Motor neuron (in vitro differentiated cells): ENCODE measurements around the gene ERGIC3. TPM values are rescaled to one million over a fixed set of nuclear protein-coding genes. Genes with fewer than 3 reads are reported as not detected.
"Not testable (repeated sequence)": the region's sequence is repeated elsewhere in the genome, so short reads cannot be mapped to it uniquely, and the experiment has no call there.

Source experiments
- ATAC-seq, 8 experiments: fragments of 200-7000 bp; cut with Tn5 transposase; replicated peaks in 6 of 8; 2 replicates each; pipeline ENCODE4 v1.8.0; 2021; ENCODE audit warnings: mild to moderate bottlenecking in 8 of 8, moderate library complexity in 8 of 8
- H3K27ac ChIP-seq, 2 donors: fragments of 250-450 bp; sonication (Bioruptor Pico); 2 replicates each; pipeline ENCODE4 v1.9.0; 2021; ENCODE audit warnings: antibody characterized with exemption in 2 of 2, mild to moderate bottlenecking in 2 of 2, moderate library complexity in 1 of 2
- H3K4me1 ChIP-seq, 2 donors: fragments of 250-450 bp; sonication (Bioruptor Pico); replicated peaks in 1 of 2; 2 replicates each; pipeline ENCODE4 v1.6.1; 2021; ENCODE audit warnings: antibody characterized with exemption in 2 of 2, mild to moderate bottlenecking in 2 of 2, moderate library complexity in 1 of 2
- H3K4me3 ChIP-seq, 5 donors: fragments of 250-450 bp; sonication (Bioruptor Pico); 2 replicates each; pipeline ENCODE4 v1.9.0; 2021; ENCODE audit warnings: antibody characterized with exemption in 5 of 5, mild to moderate bottlenecking in 5 of 5, moderate library complexity in 4 of 5
- WGBS, 10 experiments: fragments of 450-650 bp; shearing (Covaris generic); methylation state at CpG; one replicate each; pipeline ENCODE4 v1.0.0; 2022; 5-methylcytosine and 5-hydroxymethylcytosine counted together
- in situ Hi-C, 9 experiments: fragments of 400-800 bp; cut with MboI; loops; one replicate each; pipeline ENCODE4 v1.15.0; 2021; ENCODE audit warnings: low sequenced_read_pairs in 9 of 9, low pct_unique_long_range_greater_than_20kb in 2 of 9; ENCODE audit not compliant: unreplicated experiment in 9 of 9
- total RNA-seq, 8 experiments: library from RNA; unstranded; fragments of 300-600 nt; gene quantifications; 2 replicates each; pipeline versions ENCODE4 v1.2.3 to v1.2.4, GENCODE V29; 2022

The ERGIC3 gene
- total RNA-seq, 8 experiments from 2014 or later, result 148 to 328 (median 266) TPM

DNA sequence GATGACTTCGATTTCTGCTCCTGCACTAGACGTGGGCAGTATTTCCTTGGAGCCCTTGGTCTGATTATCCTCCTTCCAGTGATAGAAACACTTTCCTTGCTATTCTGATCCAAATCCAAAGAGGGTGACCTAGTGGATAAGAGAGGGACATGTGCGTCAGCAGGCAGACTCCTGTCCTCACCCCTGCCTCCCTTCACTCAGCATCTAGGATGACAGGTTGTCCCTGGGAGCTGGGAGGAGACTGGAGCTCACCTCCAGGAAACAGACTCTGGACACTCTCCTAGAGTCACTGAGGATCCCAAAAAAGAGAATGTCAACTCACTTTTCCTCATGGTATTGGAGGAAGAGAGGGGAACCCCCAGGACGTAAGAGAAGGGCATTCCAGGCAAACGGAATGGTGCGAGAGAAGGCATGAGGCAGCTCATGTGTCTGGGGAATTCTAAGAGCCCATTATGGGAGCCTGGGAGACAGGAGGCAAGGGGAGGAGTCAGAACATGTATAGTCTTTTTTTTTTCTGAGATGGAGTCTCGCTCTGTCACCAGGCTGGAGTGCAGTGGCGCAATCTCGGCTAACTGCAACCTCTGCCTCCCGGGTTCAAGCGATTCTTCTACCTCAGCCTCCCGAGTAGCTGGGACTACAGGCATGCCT, 14.6 kb upstream of the ERGIC3 start:
- Histone ChIP-seq H3K27ac (no peak overlapping the region), H3K4me3 (no peak overlapping the region), H3K4me1 (peaks cover 0 to 4% of the 10 kb centered on the region in 2 donors)
- in situ Hi-C loops, result no loop called here
- peak in 5 of 8 experiments; percentile 45 to 86 (median 63) for ATAC-seq
- WGBS, 10 experiments, result 50 to 98% (median 72%) methylated on average over 1 to 8 of the region's 12 CpGs; no CpG with 5 or more reads in 3 of the 10 experiments

GRCh38 chr20:35529552-35529951, 12.3 kb upstream of the ERGIC3 start, which contains the start of gene C20orf173:
C20orf173 (minus strand) TSS chr20:35529652; CDS start chr20:35529373, 279 bp downstream.
- in situ Hi-C loops, result no loop called here
- H3K27ac ChIP-seq, result no peak within 1 kb of the TSS
- H3K4me3 ChIP-seq, result no peak within 1 kb of the TSS
- 100% methylated on average over 1 of the region's 2 CpGs; no CpG with 5 or more reads in 6 of the 10 experiments for WGBS, 10 experiments
- ATAC-seq, result no peak
- peaks cover 2 to 4% of the 10 kb centered on the region in 2 donors for H3K4me1 ChIP-seq

GRCh38 chr20:35539756-35540212, 2.1 kb upstream of the ERGIC3 start:
- H3K27ac ChIP-seq, result no peak overlapping the region
- WGBS, 10 experiments, result 0 to 91% (median 63%) methylated on average over 1 to 11 of the region's 11 CpGs
- peaks cover 5 to 8% of the 10 kb centered on the region in 2 donors for H3K4me1 ChIP-seq
- ATAC-seq, result peak in 5 of 8 experiments; percentile 39 to 82 (median 56)
- in situ Hi-C loops, result no loop called here
- peak overlapping the region; percentile 10 to 35 (median 15) for H3K4me3 ChIP-seq

DNA sequence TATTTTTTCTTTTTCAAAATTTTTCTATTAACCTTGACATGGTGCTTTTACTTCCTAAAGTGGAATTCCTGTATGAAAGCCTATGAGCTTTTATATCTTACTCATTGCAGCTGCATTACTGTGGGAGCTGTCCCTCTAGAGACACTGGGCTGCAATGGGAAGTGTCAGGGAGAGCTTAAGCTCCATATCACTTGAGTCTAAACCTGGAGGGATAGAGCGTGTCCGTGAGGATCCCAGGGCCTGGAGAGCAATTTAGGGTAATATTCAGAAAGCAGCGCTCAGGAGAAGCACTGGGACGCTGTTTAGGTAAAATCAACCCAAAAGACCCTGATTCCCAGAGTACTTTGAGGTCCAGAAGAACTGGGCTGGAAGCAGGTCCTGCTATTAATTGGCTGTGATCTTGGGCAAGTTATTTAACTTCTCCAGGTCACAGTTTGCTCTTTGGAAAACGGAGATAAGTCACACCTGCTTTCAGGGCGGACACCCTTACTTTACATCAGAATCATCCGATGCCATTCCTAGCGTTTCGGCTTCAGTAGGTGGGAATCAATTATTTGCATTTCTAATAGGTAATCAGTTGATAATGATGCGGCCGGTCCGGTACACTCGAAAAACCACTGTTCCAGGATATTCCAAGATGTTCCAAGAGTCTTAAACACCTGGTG, 628 bp upstream of the ERGIC3 start:
- no peak overlapping the region for H3K27ac ChIP-seq
- WGBS, 10 experiments, result 7 to 46% (median 23%) methylated on average over 3 to 11 of the region's 13 CpGs; no CpG with 5 or more reads in 1 of the 10 experiments
- H3K4me3 ChIP-seq, result peak overlapping the region; percentile 65 to 99 (median 94)
- in situ Hi-C loops, result no loop called here
- peaks cover 5 to 8% of the 10 kb centered on the region in 2 donors for H3K4me1 ChIP-seq
- no peak for ATAC-seq

GRCh38 chr20:35542990-35543389, 1.1 kb downstream of the ERGIC3 start:
- H3K27ac ChIP-seq, result no peak overlapping the region
- 83 to 100% (median 100%) methylated on average over 1 of the region's 1 CpG; no CpG with 5 or more reads in 6 of the 10 experiments for WGBS, 10 experiments
- no peak for ATAC-seq

DNA sequence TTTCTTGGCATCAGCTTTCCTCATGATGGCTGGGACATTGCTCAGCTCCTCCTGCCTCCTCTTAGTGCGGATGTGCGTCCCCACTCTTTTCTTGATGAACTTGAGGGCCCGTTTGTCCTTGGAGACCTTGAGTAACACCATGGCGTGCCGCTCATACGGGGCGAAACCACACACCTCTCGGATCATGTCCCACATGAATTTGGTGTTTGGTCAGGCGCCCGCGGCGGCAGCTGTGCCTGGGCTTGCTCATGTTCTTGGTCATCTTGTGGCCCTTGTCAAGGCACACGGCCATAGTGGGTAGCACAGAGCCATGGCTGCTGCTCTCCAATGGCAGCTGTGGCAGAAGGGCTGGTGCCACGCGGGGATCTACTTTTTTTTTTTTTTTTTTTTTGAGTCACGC, 2.6 kb downstream of the ERGIC3 start:
- WGBS, 10 experiments, result 92 to 100% (median 100%) methylated on average over 2 to 8 of the region's 16 CpGs; no CpG with 5 or more reads in 5 of the 10 experiments
- in situ Hi-C loops, result no loop called here

More at GRCh38 chr20:35542990-35543389, 1.1 kb downstream of the ERGIC3 start:
- peak overlapping the region in 4 of 5 donors; percentile 65 to 99 (median 94) for H3K4me3 ChIP-seq
- peaks cover 5 to 8% of the 10 kb centered on the region in 2 donors for H3K4me1 ChIP-seq
- in situ Hi-C loops, result no loop called here

DNA sequence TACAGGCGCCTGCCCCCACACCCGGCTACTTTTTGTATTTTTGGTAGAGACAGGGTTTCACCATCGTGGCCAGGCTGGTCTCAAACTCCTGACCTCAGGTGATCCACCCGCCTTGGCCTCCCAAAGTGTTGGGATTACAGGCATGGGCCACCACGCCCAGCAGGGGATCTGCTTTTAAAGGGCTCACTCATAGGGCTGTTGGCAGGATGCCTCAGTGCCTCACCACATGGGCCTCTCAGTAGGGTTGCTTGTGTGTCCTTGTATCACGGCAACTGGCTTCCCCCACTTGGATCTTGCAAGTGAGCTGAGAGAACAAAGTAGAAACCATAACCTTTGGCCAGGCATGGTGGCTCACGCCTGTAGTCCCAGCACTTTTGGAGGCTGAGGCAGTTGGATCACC, 3.1 kb downstream of the ERGIC3 start:
- H3K4me3 ChIP-seq, ATAC-seq, H3K27ac ChIP-seq, H3K4me1 ChIP-seq, in situ Hi-C loops: not testable (repeated sequence)
- WGBS, 10 experiments, result 80 to 100% (median 92%) methylated on average over 1 to 5 of the region's 7 CpGs; no CpG with 5 or more reads in 7 of the 10 experiments

More for the DNA sequence above, 2.6 kb downstream of the ERGIC3 start:
- H3K4me1 ChIP-seq, result peaks cover 5 to 8% of the 10 kb centered on the region in 2 donors
- no peak for ATAC-seq
- H3K4me3 ChIP-seq, result no peak overlapping the region
- H3K27ac ChIP-seq, result no peak overlapping the region

GRCh38 chr20:35546127-35546526, 4.2 kb downstream of the ERGIC3 start:
- WGBS, 10 experiments, result 56 to 100% (median 83%) methylated on average over 1 of the region's 1 CpG
- H3K27ac ChIP-seq, result no peak overlapping the region
- ATAC-seq, result no peak
- H3K4me1 ChIP-seq, result peaks cover 5 to 6% of the 10 kb centered on the region in 2 donors
- in situ Hi-C loops, result no loop called here
- H3K4me3 ChIP-seq, result no peak overlapping the region

- WGBS, 10 experiments, result 69 to 100% (median 89%) methylated on average over 2 to 5 of the region's 9 CpGs; no CpG with 5 or more reads in 5 of the 10 experiments
- in situ Hi-C loops, result no loop called here
- Histone ChIP-seq H3K4me1 (peaks cover 5% of the 10 kb centered on the region in 2 donors), H3K4me3 (no peak overlapping the region), H3K27ac (no peak overlapping the region)
- no peak for ATAC-seq
These were observed 5.5 kb downstream of the ERGIC3 start for GRCh38 chr20:35547329-35547728.

- H3K4me1 ChIP-seq, result no peaks in the 10 kb centered on the region
- 40 to 100% (median 75%) methylated on average over 1 to 4 of the region's 4 CpGs; no CpG with 5 or more reads in 2 of the 10 experiments for WGBS, 10 experiments
- in situ Hi-C loops, result no loop called here
- H3K4me3 ChIP-seq, result no peak overlapping the region
- H3K27ac ChIP-seq, result no peak overlapping the region
- peak in 2 of 8 experiments; percentile 54 to 56 for ATAC-seq
These were observed 9.6 kb downstream of the ERGIC3 start for GRCh38 chr20:35551503-35551902.

GRCh38 chr20:35552914-35553313, 11.0 kb downstream of the ERGIC3 start:
- no peak for ATAC-seq
- no peak overlapping the region for H3K4me3 ChIP-seq
- WGBS, 10 experiments, result 71 to 100% (median 100%) methylated on average over 1 to 2 of the region's 3 CpGs; no CpG with 5 or more reads in 5 of the 10 experiments
- no peak overlapping the region for H3K27ac ChIP-seq
- H3K4me1 ChIP-seq, result no peaks in the 10 kb centered on the region
- in situ Hi-C loops, result no loop called here

- ATAC-seq, H3K27ac ChIP-seq, H3K4me3 ChIP-seq, in situ Hi-C loops, H3K4me1 ChIP-seq: not testable (repeated sequence)
- 67 to 100% (median 91%) methylated on average over 1 to 4 of the region's 4 CpGs; no CpG with 5 or more reads in 6 of the 10 experiments for WGBS, 10 experiments
These were observed 13.6 kb downstream of the ERGIC3 start for GRCh38 chr20:35555461-35555860.
